NT2/D1 (cell line): ENCODE data around the gene WNT10A.

Experiments
- SUZ12 ChIP-seq: IDR thresholded peaks from 2 replicates; pipeline ENCODE4 v1.6.1; 2011; ENCODE audit not compliant: insufficient read length, insufficient read depth; ENCODE audit errors: extremely low read depth
- ZNF274 ChIP-seq: IDR thresholded peaks from 2 replicates; pipeline ENCODE4 v1.6.1; 2011; ENCODE audit warnings: mild to moderate bottlenecking, low read depth, low read length

DNA sequence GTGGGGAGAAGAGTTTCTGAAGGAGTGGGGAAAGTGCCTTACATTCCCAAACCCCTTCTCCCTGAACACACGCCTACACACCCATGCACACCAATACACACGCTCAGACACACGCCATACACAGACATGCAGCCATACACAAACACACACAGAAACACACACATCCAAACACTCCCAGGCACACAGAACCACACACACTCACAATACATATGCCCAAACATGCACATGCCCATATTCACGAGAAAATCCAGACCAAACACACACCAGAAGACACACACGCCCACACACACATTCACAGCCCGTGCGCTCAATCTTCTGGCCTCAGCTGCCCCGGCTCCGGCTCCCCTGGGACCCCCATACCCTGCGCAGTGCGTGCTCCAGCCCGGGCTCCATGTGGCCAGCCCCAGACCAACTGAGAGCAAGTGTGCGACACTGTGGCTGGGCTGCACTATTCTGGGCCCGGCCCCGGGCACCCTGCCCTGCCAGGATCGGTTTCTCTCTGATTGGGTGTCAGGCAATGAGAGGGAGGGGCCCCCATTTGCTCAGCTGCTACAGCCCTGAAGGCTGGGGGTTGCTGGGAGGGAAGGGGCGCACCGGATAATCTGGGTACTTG lies 49.2 kb upstream of the WNT10A start, which contains the start of gene PRKAG3:
- TF ChIP-seq ZNF274 (no peak), SUZ12 (no peak)
